GM18519 (cell line): Measurements from ENCODE around the gene SLC24A3.

Source experiments
- ATAC-seq: cut with Tn5 transposase; IDR thresholded peaks from one replicate; pipeline ENCODE4 v1.9.1; 2021; ENCODE audit warnings: mild to moderate bottlenecking, moderate library complexity; ENCODE audit not compliant: unreplicated experiment, low FRiP score

The SLC24A3 gene

GRCh38 chr20:19690462-19690861, 478.0 kb downstream of the SLC24A3 start:
- ATAC-seq, result no peak

- ATAC-seq, result no peak
Observed at GRCh38 chr20:19691125-19691524, 478.7 kb downstream of the SLC24A3 start.

GRCh38 chr20:19692100-19692499, 479.7 kb downstream of the SLC24A3 start:
- no peak for ATAC-seq

GRCh38 chr20:19692685-19693119, 480.3 kb downstream of the SLC24A3 start:
- ATAC-seq, result no peak

- no peak for ATAC-seq
Observed at GRCh38 chr20:19693508-19693907, 481.1 kb downstream of the SLC24A3 start.

GRCh38 chr20:19695081-19695480, 482.6 kb downstream of the SLC24A3 start:
- ATAC-seq, result no peak

GRCh38 chr20:19696620-19697019, 484.2 kb downstream of the SLC24A3 start:
- no peak for ATAC-seq

GRCh38 chr20:19697415-19697814, 485.0 kb downstream of the SLC24A3 start:
- no peak for ATAC-seq

GRCh38 chr20:19699180-19699971, 486.9 kb downstream of the SLC24A3 start:
- ATAC-seq, result no peak

GRCh38 chr20:19701429-19701828, 489.0 kb downstream of the SLC24A3 start:
- ATAC-seq, result no peak

GRCh38 chr20:19706463-19706862, 494.0 kb downstream of the SLC24A3 start:
- peak; percentile 68 for ATAC-seq

GRCh38 chr20:19709635-19710335, 497.3 kb downstream of the SLC24A3 start:
- no peak for ATAC-seq

GRCh38 chr20:19710336-19711120, 498.1 kb downstream of the SLC24A3 start:
- no peak for ATAC-seq

GRCh38 chr20:19711126-19711525, 498.7 kb downstream of the SLC24A3 start:
- no peak for ATAC-seq

GRCh38 chr20:19712721-19713260, 500.3 kb downstream of the SLC24A3 start:
- ATAC-seq, result no peak

- no peak for ATAC-seq
Observed at GRCh38 chr20:19713822-19714578, 501.6 kb downstream of the SLC24A3 start.

- no peak for ATAC-seq
Observed at GRCh38 chr20:19714579-19714840, 502.1 kb downstream of the SLC24A3 start.

GRCh38 chr20:19715986-19716385, 503.5 kb downstream of the SLC24A3 start:
- no peak for ATAC-seq

GRCh38 chr20:19718880-19719279, 506.4 kb downstream of the SLC24A3 start:
- ATAC-seq, result no peak

GRCh38 chr20:19720991-19721390, 508.5 kb downstream of the SLC24A3 start:
- ATAC-seq, result no peak
